ENCODE results near the gene LENEP.
"Not testable (repeated sequence)": the region's sequence is repeated elsewhere in the genome, so short reads cannot be mapped to it uniquely, and the experiment has no call there.

Gene LENEP

GRCh38 chr1:154977762-154978161 is 15.6 kb upstream of the LENEP start:
- not testable (repeated sequence) for DNase-seq

- DNase-seq, result no peak
Observed at GRCh38 chr1:154978360-154978759, 15.0 kb upstream of the LENEP start.

- no peak for DNase-seq
Observed at GRCh38 chr1:154982341-154982740, 11.0 kb upstream of the LENEP start.

GRCh38 chr1:154982897-154983648 is 10.3 kb upstream of the LENEP start, which contains the start of gene FLAD1:
Gene FLAD1 (plus strand): TSS chr1:154983344. CDS start chr1:154983695, 351 bp downstream.
- DNase-seq, result peak; percentile 99

- no peak for DNase-seq
Observed at GRCh38 chr1:154983776-154984466, 9.5 kb upstream of the LENEP start.

- DNase-seq, result not testable (repeated sequence)
Observed at GRCh38 chr1:154986736-154987135, 6.7 kb upstream of the LENEP start.

GRCh38 chr1:154987326-154987725 is 6.1 kb upstream of the LENEP start:
- no peak for DNase-seq

GRCh38 chr1:154988058-154988954 is 5.1 kb upstream of the LENEP start:
- no peak for DNase-seq

GRCh38 chr1:154989195-154989860 is 4.1 kb upstream of the LENEP start:
- no peak for DNase-seq

GRCh38 chr1:154990276-154990675 is 3.1 kb upstream of the LENEP start:
- DNase-seq, result no peak

- DNase-seq, result no peak
Observed at GRCh38 chr1:154992721-154993571, 440 bp upstream of the LENEP start.

GRCh38 chr1:154994269-154994587 is 842 bp downstream of the LENEP start:
- DNase-seq, result no peak

- DNase-seq, result no peak
Observed at GRCh38 chr1:154994591-154994990, 1.2 kb downstream of the LENEP start.

- DNase-seq, result not testable (repeated sequence)
Observed at GRCh38 chr1:154995301-154995983, 2.1 kb downstream of the LENEP start.

- no peak for DNase-seq
Observed at GRCh38 chr1:154996966-154997701, 3.7 kb downstream of the LENEP start.

- no peak for DNase-seq
Observed at GRCh38 chr1:154998201-154998780, 4.9 kb downstream of the LENEP start.

- DNase-seq, result peak; percentile 41
Observed at GRCh38 chr1:154998818-154999570, 5.6 kb downstream of the LENEP start.

- DNase-seq, result no peak
Observed at GRCh38 chr1:154999571-155000410, 6.4 kb downstream of the LENEP start.

- DNase-seq, result no peak
Observed at GRCh38 chr1:155000411-155000725, 7.0 kb downstream of the LENEP start.

Data from NCI-H1436 (cell line).